ENCODE measurements around the gene PRPH2.

DNA sequence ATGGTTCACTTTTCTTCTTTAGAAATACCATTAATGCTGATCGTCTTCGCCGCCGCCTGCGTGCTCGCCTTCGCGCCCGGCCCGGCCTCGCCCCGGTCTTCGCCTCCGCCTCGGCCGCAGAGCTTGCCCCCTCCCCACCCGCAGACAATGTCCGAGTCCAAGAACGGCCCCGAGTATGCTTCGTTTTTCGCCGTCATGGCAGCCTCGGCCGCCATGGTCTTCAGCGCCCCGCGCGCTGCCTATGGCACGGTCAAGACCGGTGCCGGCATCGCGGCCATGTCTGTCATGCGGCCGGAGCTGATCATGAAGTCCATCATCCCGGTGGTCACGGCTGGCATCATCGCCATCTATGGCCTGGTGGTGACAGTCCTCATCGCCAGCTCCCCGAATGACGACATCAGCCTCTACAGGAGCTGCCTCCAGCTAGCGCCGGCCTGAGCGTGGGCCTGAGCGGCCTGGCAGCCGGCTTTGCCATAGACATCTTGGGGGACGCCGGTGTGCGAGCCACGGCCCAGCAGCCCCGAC is 4.8 kb upstream of the PRPH2 start:
- TF ChIP-seq, protein P1, sequence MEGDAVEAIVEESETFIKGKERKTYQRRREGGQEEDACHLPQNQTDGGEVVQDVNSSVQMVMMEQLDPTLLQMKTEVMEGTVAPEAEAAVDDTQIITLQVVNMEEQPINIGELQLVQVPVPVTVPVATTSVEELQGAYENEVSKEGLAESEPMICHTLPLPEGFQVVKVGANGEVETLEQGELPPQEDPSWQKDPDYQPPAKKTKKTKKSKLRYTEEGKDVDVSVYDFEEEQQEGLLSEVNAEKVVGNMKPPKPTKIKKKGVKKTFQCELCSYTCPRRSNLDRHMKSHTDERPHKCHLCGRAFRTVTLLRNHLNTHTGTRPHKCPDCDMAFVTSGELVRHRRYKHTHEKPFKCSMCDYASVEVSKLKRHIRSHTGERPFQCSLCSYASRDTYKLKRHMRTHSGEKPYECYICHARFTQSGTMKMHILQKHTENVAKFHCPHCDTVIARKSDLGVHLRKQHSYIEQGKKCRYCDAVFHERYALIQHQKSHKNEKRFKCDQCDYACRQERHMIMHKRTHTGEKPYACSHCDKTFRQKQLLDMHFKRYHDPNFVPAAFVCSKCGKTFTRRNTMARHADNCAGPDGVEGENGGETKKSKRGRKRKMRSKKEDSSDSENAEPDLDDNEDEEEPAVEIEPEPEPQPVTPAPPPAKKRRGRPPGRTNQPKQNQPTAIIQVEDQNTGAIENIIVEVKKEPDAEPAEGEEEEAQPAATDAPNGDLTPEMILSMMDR (IDR thresholded peaks at IDR 0.05) = no peak
- TF ChIP-seq POLR2A (IDR thresholded peaks at IDR 0.05) = no peak

Measured in Peyer's patch (tissue), 4 donors.